ENCODE results near the gene ABHD12.

DNA sequence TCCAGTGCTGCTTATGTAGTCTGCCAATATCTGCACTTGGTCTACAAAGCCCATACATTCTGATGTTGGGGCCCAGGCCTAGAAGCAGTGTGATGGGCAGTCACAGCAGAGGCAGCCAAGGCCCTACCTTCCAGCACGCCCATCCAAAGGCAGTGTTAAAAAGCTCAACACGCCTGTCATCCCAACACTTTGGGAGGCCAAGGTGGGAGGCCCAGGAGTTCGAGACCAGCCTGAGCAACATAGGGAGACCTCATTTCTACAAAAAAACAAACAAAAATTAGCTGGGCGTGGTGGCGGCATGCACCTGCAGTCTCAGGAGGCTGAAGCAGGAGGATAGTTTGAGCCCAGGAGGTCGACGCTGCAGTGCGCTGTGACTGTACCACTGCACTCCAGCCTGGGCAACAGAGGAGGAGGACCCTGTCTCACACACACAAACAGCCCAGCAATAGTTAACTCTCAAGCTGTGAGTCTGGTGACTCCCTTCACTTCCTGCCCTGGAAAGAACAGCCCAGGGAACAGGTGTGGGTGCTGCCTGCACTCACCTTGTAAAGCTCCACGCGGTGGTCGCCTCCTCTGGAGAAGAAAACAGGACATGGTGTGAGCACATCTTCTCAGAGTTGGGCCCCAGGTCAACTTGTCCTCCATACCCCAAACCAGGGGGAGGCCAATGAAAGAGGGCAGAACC is 74.0 kb downstream of the ABHD12 start:
- TF ChIP-seq, protein P1, sequence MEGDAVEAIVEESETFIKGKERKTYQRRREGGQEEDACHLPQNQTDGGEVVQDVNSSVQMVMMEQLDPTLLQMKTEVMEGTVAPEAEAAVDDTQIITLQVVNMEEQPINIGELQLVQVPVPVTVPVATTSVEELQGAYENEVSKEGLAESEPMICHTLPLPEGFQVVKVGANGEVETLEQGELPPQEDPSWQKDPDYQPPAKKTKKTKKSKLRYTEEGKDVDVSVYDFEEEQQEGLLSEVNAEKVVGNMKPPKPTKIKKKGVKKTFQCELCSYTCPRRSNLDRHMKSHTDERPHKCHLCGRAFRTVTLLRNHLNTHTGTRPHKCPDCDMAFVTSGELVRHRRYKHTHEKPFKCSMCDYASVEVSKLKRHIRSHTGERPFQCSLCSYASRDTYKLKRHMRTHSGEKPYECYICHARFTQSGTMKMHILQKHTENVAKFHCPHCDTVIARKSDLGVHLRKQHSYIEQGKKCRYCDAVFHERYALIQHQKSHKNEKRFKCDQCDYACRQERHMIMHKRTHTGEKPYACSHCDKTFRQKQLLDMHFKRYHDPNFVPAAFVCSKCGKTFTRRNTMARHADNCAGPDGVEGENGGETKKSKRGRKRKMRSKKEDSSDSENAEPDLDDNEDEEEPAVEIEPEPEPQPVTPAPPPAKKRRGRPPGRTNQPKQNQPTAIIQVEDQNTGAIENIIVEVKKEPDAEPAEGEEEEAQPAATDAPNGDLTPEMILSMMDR (IDR thresholded peaks at IDR 0.05; ENCODE audit: low read length) = no peak
- TF ChIP-seq EZH2 (IDR thresholded peaks at IDR 0.05; ENCODE audit: borderline replicate concordance, low read length) = no peak

Measured in OCI-LY1 (cell line).